DLD1 (cell line): ENCODE results near the gene POSTN.

Source experiments
- in situ Hi-C: cut with HindIII; loops from 2 replicates; pipeline ENCODE4 v1.10.0; 2017; ENCODE audit warnings: low sequenced_read_pairs

POSTN gene, protein sequence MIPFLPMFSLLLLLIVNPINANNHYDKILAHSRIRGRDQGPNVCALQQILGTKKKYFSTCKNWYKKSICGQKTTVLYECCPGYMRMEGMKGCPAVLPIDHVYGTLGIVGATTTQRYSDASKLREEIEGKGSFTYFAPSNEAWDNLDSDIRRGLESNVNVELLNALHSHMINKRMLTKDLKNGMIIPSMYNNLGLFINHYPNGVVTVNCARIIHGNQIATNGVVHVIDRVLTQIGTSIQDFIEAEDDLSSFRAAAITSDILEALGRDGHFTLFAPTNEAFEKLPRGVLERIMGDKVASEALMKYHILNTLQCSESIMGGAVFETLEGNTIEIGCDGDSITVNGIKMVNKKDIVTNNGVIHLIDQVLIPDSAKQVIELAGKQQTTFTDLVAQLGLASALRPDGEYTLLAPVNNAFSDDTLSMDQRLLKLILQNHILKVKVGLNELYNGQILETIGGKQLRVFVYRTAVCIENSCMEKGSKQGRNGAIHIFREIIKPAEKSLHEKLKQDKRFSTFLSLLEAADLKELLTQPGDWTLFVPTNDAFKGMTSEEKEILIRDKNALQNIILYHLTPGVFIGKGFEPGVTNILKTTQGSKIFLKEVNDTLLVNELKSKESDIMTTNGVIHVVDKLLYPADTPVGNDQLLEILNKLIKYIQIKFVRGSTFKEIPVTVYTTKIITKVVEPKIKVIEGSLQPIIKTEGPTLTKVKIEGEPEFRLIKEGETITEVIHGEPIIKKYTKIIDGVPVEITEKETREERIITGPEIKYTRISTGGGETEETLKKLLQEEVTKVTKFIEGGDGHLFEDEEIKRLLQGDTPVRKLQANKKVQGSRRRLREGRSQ

GRCh38 chr13:37598597-37598996, at the start of gene POSTN:
POSTN (minus strand) TSS chr13:37598768; CDS start chr13:37598726, 42 bp downstream.
- in situ Hi-C loops, result no loop called here

- in situ Hi-C loops, result no loop called here
Observed at GRCh38 chr13:37647031-37647650, 48.6 kb upstream of the POSTN start.

GRCh38 chr13:37646531-37646930, 48.0 kb upstream of the POSTN start:
- in situ Hi-C loops, result no loop called here

GRCh38 chr13:37645181-37645740, 46.7 kb upstream of the POSTN start:
- in situ Hi-C loops, result no loop called here

- in situ Hi-C loops, result no loop called here
Observed at GRCh38 chr13:37641391-37641790, 42.8 kb upstream of the POSTN start.

DNA sequence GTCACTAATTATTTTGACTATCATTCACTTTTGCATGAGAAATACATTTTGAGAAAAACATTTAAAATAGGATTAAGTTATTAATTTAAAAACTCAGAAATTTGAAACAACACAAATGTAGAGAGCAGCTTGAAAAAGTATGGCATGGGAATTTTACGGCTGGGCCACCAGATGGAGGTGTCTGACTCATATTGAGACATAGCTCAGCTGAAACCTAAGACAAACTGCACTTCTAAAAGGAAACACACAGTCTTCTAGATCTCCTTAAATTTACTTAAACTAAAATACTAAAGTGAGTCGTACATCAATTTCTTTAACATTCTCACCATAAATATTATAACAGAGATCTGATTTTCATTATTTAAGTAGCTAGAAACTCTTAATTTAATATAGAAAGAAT, 41.9 kb upstream of the POSTN start:
- in situ Hi-C loops, result no loop called here

- in situ Hi-C loops, result no loop called here
Observed at GRCh38 chr13:37636701-37637100, 38.1 kb upstream of the POSTN start.

- in situ Hi-C loops, result no loop called here
Observed at GRCh38 chr13:37632294-37632693, 33.7 kb upstream of the POSTN start.

- in situ Hi-C loops, result no loop called here
Observed at GRCh38 chr13:37627428-37627827, 28.9 kb upstream of the POSTN start.

GRCh38 chr13:37621811-37622361, 23.3 kb upstream of the POSTN start:
- in situ Hi-C loops, result no loop called here

- in situ Hi-C loops, result no loop called here
Observed at GRCh38 chr13:37618554-37618953, 20.0 kb upstream of the POSTN start.

DNA sequence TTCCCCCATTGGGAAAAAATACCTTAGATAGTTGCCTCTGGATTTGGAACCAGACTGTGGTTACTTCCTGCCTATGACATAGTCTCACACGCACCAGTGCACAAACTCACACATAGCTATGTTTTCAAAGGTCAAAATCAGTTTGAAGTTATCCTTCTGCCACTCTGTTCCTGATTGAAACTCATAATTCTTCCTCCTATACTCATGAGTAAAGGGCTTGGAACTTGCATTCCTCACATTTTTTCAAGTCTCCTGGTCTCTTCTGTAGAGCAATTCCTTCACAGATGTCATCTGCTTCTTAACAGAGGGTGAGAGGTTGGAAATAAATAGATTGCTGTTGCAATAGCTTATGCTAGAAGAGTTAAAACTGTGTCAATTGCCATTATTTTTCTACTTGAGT, 18.6 kb upstream of the POSTN start:
- in situ Hi-C loops, result no loop called here

DNA sequence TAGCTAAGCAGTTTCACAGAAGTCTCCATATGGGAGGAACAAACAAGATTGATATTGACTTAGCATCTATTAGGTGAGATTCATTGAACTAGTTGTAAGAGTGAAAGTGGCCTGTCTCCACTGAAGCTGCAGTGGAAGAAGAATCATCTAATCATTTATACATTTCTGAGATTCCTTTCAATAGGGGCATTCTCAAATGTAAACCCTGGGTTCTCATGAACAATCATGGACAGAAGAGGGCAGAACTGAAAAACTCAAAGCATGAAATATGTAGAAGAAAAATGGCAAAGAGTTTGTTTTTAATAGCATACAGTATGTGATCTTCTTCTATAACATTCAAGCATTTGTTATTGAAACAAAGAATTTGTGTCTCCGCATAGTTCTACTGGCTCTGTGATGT, 17.6 kb upstream of the POSTN start:
- in situ Hi-C loops, result no loop called here

DNA sequence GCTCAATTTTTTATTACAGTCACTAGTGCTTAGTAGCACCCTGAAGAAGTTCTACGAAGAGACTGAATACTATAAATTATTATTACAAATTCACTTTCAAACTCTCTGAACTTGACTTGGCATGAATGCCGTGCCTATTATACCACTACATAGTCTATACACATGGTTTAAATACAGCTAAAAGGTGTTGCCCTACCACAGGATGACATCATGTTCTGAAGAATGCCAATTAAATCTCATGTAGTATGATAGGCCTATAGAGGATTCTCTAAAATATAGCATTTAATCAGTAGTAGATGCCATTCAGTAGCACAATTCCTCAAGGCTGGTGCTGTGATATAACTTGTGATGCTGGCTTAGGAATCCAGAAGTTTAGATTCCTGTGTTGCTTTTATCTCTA, 16.7 kb upstream of the POSTN start:
- in situ Hi-C loops, result no loop called here

DNA sequence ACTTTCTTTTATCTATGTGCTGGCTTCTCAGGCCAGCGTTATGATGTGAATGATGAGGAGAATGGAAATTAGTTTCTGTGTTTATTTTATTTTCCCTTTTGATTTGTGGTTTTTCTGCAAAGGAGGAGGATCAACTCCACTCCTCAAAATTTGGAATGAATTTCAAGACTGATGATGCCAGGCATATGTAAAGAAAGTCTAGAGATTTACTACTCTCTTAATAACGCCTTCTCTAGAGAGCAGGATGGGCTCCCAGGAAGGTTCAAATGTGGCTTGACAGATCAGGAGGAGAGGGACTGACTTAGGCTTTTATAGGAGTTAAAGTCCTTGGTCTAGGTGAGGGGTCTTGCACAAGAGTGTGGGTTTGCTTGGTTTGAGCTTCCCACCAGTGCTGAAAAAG, 15.1 kb upstream of the POSTN start:
- in situ Hi-C loops, result no loop called here

- in situ Hi-C loops, result no loop called here
Observed at GRCh38 chr13:37613236-37613635, 14.7 kb upstream of the POSTN start.

GRCh38 chr13:37608750-37609339, 10.3 kb upstream of the POSTN start:
- in situ Hi-C loops, result no loop called here

- in situ Hi-C loops, result no loop called here
Observed at GRCh38 chr13:37602733-37603381, 4.3 kb upstream of the POSTN start.

GRCh38 chr13:37601648-37602440, 3.3 kb upstream of the POSTN start:
- in situ Hi-C loops, result no loop called here
